A549 (cell line): Measurements from ENCODE around the gene ATMIN. TPM values are rescaled to one million over a fixed set of nuclear protein-coding genes. Genes with fewer than 3 reads are reported as not detected.

Experiments used
- ATAC-seq, 2 experiments: fragments of 200-7000 bp in 1 of 2; fragments of >200 bp in 1 of 2; cut with Nextera tagmentation in 1 of 2; cut with Tn5 transposase in 1 of 2; 3 replicates each; pipeline versions ENCODE4 v1.8.0 to v1.9.1; 2018 to 2020; ENCODE audit warnings: mild to moderate bottlenecking in 1 of 2, moderate library complexity in 1 of 2
- CTCF ChIA-PET: fragments of 300-600 bp; sonication (Branson Sonifier 250); formaldehyde crosslinking; extraction: SDS; loops from one replicate; lab custom pipeline; 2021; ENCODE audit warnings: antibody characterized with exemption, inconsistent platforms; lab: Yijun Ruan, JAX
- POLR2A ChIA-PET: fragments of 350-600 bp; formaldehyde crosslinking; extraction: SDS; loops from one replicate; lab custom pipeline; 2021; ENCODE audit warnings: antibody characterized with exemption, inconsistent platforms; lab: Yijun Ruan, JAX
- DNase-seq, 2 experiments: peaks; one replicate each; pipeline versions ENCODE4 v3.0.0 to v3.0.0-alpha.2; 2011 to 2016; ENCODE audit warnings: low read depth in 1 of 2, low spot score in 1 of 2
- FAIRE-seq: peaks from 2 replicates; lab custom pipeline; 2011; peaks lifted over from hg19 to GRCh38; lab: Jason Lieb, UNC
- H3K27ac ChIP-seq, 2 experiments: fragments of >200 bp; sonication (Bioruptor Twin); formaldehyde crosslinking; 3 replicates each; pipeline ENCODE4 v1.5.1; 2016 to 2017
- H3K4me1 ChIP-seq: fragments of >200 bp; sonication (Bioruptor Twin); formaldehyde crosslinking; 3 replicates; pipeline ENCODE4 v1.6.1; 2016
- H3K4me2 ChIP-seq: fragments of >200 bp; sonication (Bioruptor Twin); formaldehyde crosslinking; 3 replicates; pipeline ENCODE4 v1.6.1; 2016
- H3K4me3 ChIP-seq: fragments of >200 bp; sonication (Bioruptor Twin); formaldehyde crosslinking; 3 replicates; pipeline ENCODE4 v1.5.1; 2016
- H3K9me3 ChIP-seq: fragments of >200 bp; sonication (Bioruptor Twin); formaldehyde crosslinking; 3 replicates; pipeline ENCODE4 v1.6.1; 2016
- BHLHE40 ChIP-seq: IDR thresholded peaks from 2 replicates; pipeline ENCODE4 v1.6.1; 2012; ENCODE audit warnings: low read depth, low read length, inconsistent platforms
- CBX2 ChIP-seq: fragments of 200-600 bp; sonication (generic); IDR thresholded peaks from 2 replicates; pipeline ENCODE4 v1.6.1; 2016; ENCODE audit warnings: low read depth, mild to moderate bottlenecking, borderline replicate concordance
- CBX8 ChIP-seq: fragments of 200-600 bp; sonication (generic); IDR thresholded peaks from 2 replicates; pipeline ENCODE4 v1.6.1; 2016
- CHD4 ChIP-seq: fragments of 200-600 bp; sonication (generic); IDR thresholded peaks from 2 replicates; pipeline ENCODE4 v1.6.1; 2016; ENCODE audit warnings: antibody characterized with exemption, mild to moderate bottlenecking, borderline replicate concordance
- E2F6 ChIP-seq: IDR thresholded peaks from 2 replicates; pipeline ENCODE4 v1.6.1; 2012; ENCODE audit warnings: low read depth, borderline replicate concordance
- EHMT2 ChIP-seq: fragments of 200-600 bp; sonication (generic); IDR thresholded peaks from 2 replicates; pipeline ENCODE4 v1.6.1; 2016; ENCODE audit warnings: antibody characterized with exemption, low read depth, mild to moderate bottlenecking, moderate library complexity
- EP300 ChIP-seq, 2 experiments: fragments of >200 bp; sonication (Bioruptor Twin); formaldehyde crosslinking; IDR thresholded peaks; 2 replicates in 1 of 2; 3 replicates in 1 of 2; pipeline ENCODE4 v1.6.1; 2016 to 2017
- GATA3 ChIP-seq: IDR thresholded peaks from 2 replicates; pipeline ENCODE4 v1.6.1; 2012; ENCODE audit warnings: borderline replicate concordance
- HMGXB4 ChIP-seq: fragments of 250-450 bp; sonication (Bioruptor Pico); IDR thresholded peaks from 2 replicates; pipeline ENCODE4 v1.5.0; 2021; ENCODE audit warnings: mild to moderate bottlenecking, moderate library complexity, borderline replicate concordance
- HOXB13 ChIP-seq: fragments of 250-450 bp; sonication (Bioruptor Pico); IDR thresholded peaks from 2 replicates; pipeline ENCODE4 v1.5.0; 2020; ENCODE audit warnings: low read depth, mild to moderate bottlenecking, moderate library complexity
- JUN ChIP-seq, 2 experiments: fragments of >200 bp; sonication (Bioruptor Twin); formaldehyde crosslinking; IDR thresholded peaks; 2 replicates in 1 of 2; 3 replicates in 1 of 2; pipeline ENCODE4 v1.6.1; 2016 to 2017
- KDM1A ChIP-seq: fragments of 200-600 bp; sonication (generic); IDR thresholded peaks from 2 replicates; pipeline ENCODE4 v1.6.1; 2016; ENCODE audit warnings: low read depth, mild to moderate bottlenecking
- MAX ChIP-seq: IDR thresholded peaks from 2 replicates; pipeline ENCODE4 v1.6.1; 2012
- MAZ ChIP-seq: fragments of 150-350 bp; IDR thresholded peaks from 2 replicates; pipeline ENCODE4 v1.6.1; 2014; ENCODE audit warnings: antibody characterized with exemption, low read depth, low read length, borderline replicate concordance
- PBX3 ChIP-seq: IDR thresholded peaks from 2 replicates; pipeline ENCODE4 v1.6.1; 2012
- PHF8 ChIP-seq: fragments of 200-600 bp; sonication (generic); IDR thresholded peaks from 2 replicates; pipeline ENCODE4 v1.6.1; 2016; ENCODE audit warnings: low read depth, mild to moderate bottlenecking, antibody characterized with exemption, moderate library complexity, borderline replicate concordance
- POLR2A ChIP-seq: IDR thresholded peaks from 2 replicates; pipeline ENCODE4 v1.6.1; 2012; ENCODE audit warnings: mild to moderate bottlenecking, low read length
- POLR2AphosphoS2 ChIP-seq: conservative IDR thresholded peaks from 2 replicates; pipeline ENCODE4 v1.6.1; 2012; ENCODE audit warnings: low read length, improper control_type of control experiment, inconsistent platforms
- RAD21 ChIP-seq, 2 experiments: fragments of >200 bp in 1 of 2; sonication (Bioruptor Twin) in 1 of 2; formaldehyde crosslinking in 1 of 2; IDR thresholded peaks in 1 of 2; conservative IDR thresholded peaks in 1 of 2; 2 replicates in 1 of 2; 3 replicates in 1 of 2; pipeline ENCODE4 v1.6.1; 2012 to 2018; ENCODE audit warnings: inconsistent platforms in 1 of 2
- RCOR1 ChIP-seq: fragments of 150-350 bp; IDR thresholded peaks from 2 replicates; pipeline ENCODE4 v1.6.1; 2014; ENCODE audit warnings: antibody characterized with exemption, low read length, low read depth
- REST ChIP-seq: fragments of 200-600 bp; sonication (generic); IDR thresholded peaks from 2 replicates; pipeline ENCODE4 v1.6.1; 2016; ENCODE audit warnings: antibody characterized with exemption, mild to moderate bottlenecking, moderate library complexity
- RFX5 ChIP-seq: fragments of 450-650 bp; IDR thresholded peaks from 2 replicates; pipeline ENCODE4 v1.7.1; 2014; ENCODE audit warnings: antibody characterized with exemption, mild to moderate bottlenecking, moderate library complexity
- TP53 ChIP-seq: fragments of 250-450 bp; sonication (Bioruptor Pico); IDR thresholded peaks from 2 replicates; pipeline ENCODE4 v1.5.0; 2021; ENCODE audit warnings: mild to moderate bottlenecking, moderate library complexity
- USF2 ChIP-seq: fragments of 450-650 bp; IDR thresholded peaks from 2 replicates; pipeline ENCODE4 v1.6.1; 2014; ENCODE audit warnings: antibody characterized with exemption
- ZC3H11A ChIP-seq: fragments of 450-650 bp; IDR thresholded peaks from 2 replicates; pipeline ENCODE4 v1.6.1; 2014; ENCODE audit warnings: antibody characterized with exemption, mild to moderate bottlenecking
- WGBS: methylation state at CpG from one replicate; pipeline ENCODE4 v1.1.6; 2017; ENCODE audit errors: missing lambda C conversion rate; 5-methylcytosine and 5-hydroxymethylcytosine counted together
- polyA plus RNA-seq, 4 experiments: library from polyadenylated mRNA; depleted of rRNA in 3 of 4; stranded (reverse); fragments of >200 nt; fragmentation: RNase III in 1 of 4; extraction: RNeasy Plus Mini Kit Qiagen cat#74134 plus additional on column Dnase treatment in 1 of 4; gene quantifications; 2 replicates in 3 of 4; 3 replicates in 1 of 4; pipeline ENCODE4 v1.2.3, GENCODE V29; 2011 to 2017

ATMIN gene
- polyA plus RNA-seq, 2 of the 4 experiments (the other 2 are of a cell fraction): 26.2 to 50.4 TPM

GRCh38 chr16:81095953-81096714 is 60.5 kb downstream of the ATMIN start, which contains the start of gene GCSH:
GCSH (minus strand) TSS chr16:81096395; CDS start chr16:81096278, 117 bp downstream.
- H3K27ac ChIP-seq: peak within 1 kb of the TSS; percentile 75 to 96
- peaks cover 5% of the 10 kb centered on the region for H3K4me1 ChIP-seq
- ATAC-seq (peak; percentile 98 to 99), DNase-seq (peak; percentile 94 to 99), FAIRE-seq (no peak)
- WGBS: 0% methylated on average over 18 of the region's 83 CpGs
- peak within 1 kb of the TSS; percentile 88 for H3K4me3 ChIP-seq
- no peaks in the 10 kb centered on the region for H3K9me3 ChIP-seq
- H3K4me2 ChIP-seq: peak within 1 kb of the TSS; percentile 71
- TF ChIP-seq MAX (peak; percentile 73), HMGXB4 (CRISPR knock-in tag) (0 out of 2 replicates have a peak, but pooled peaks have one; percentile 26), BHLHE40 (no peak), USF2 (0 out of 2 replicates have a peak, but pooled peaks have one; percentile 42), POLR2A (peak; percentile 59), RFX5 (0 out of 2 replicates have a peak, but pooled peaks have one; percentile 15), PHF8 (peak; percentile 54; the same call in 1 of the 2 replicates), RCOR1 (no peak), E2F6 (peak; percentile 78), JUN (IDR thresholded peaks at IDR 0.05) (peak in 1 of 2 experiments; percentile 82; a peak in 2 of 5 replicates)
- POLR2A ChIA-PET: no interaction called here
- CTCF ChIA-PET: interaction anchor here (0.9 to 2.2 kb wide), 3 partner anchors 61 to 641 kb away, joined by 3 to 9 read pairs (median 3); partner anchors contain the start of gene ATMIN

- DNase-seq (no peak), ATAC-seq (peak; percentile 4 to 17; a peak in 5 of 6 replicates), FAIRE-seq (no peak)
- ChIA-PET CTCF (interaction anchor here (0.9 to 2.2 kb wide), 3 partner anchors 61 to 641 kb away, joined by 3 to 9 read pairs (median 3); partner anchors contain the start of gene ATMIN), POLR2A (no interaction called here)
- H3K4me2 ChIP-seq: peak overlapping the region; percentile 71
- H3K4me1 ChIP-seq: peaks cover 5% of the 10 kb centered on the region
- H3K9me3 ChIP-seq: no peaks in the 10 kb centered on the region
- peak overlapping the region; percentile 49 to 69 for H3K27ac ChIP-seq
- H3K4me3 ChIP-seq: peak overlapping the region; percentile 24; the same call in 2 of the 3 replicates
- WGBS: 32% methylated on average over 8 of the region's 8 CpGs
- TF ChIP-seq E2F6 (no peak), JUN (IDR thresholded peaks at IDR 0.05) (no peak), RAD21 (conservative IDR thresholded peaks at IDR 0.05 in 1 of 2, IDR thresholded peaks at IDR 0.05 in 1 of 2) (no peak), TP53 (CRISPR knock-in tag) (0 out of 2 replicates have a peak, but pooled peaks have one; percentile 48), MAZ (no peak), CBX2 (no peak), KDM1A (no peak), EP300 (IDR thresholded peaks at IDR 0.05) (no peak), GATA3 (no peak), POLR2AphosphoS2 (no peak), HOXB13 (CRISPR knock-in tag) (no peak), EHMT2 (peak; percentile 75), PBX3 (no peak), REST (no peak), MAX (peak; percentile 59; the same call in 1 of the 2 replicates), CHD4 (no peak), ZC3H11A (no peak), CBX8 (no peak)
Observed at GRCh38 chr16:81096715-81097208, 61.1 kb downstream of the ATMIN start.
